GM15510 (cell line): ENCODE data around the gene SLC4A2.
A peak's percentile ranks its signal among the peaks of the same experiment; 100 is the strongest.

ENCODE experiments used
- POLR2A ChIP-seq: IDR thresholded peaks from 3 replicates; pipeline ENCODE4 v1.6.1; 2011; ENCODE audit warnings: borderline replicate concordance; ENCODE audit not compliant: insufficient read length; ENCODE audit errors: extremely low read depth

SLC4A2 gene

DNA sequence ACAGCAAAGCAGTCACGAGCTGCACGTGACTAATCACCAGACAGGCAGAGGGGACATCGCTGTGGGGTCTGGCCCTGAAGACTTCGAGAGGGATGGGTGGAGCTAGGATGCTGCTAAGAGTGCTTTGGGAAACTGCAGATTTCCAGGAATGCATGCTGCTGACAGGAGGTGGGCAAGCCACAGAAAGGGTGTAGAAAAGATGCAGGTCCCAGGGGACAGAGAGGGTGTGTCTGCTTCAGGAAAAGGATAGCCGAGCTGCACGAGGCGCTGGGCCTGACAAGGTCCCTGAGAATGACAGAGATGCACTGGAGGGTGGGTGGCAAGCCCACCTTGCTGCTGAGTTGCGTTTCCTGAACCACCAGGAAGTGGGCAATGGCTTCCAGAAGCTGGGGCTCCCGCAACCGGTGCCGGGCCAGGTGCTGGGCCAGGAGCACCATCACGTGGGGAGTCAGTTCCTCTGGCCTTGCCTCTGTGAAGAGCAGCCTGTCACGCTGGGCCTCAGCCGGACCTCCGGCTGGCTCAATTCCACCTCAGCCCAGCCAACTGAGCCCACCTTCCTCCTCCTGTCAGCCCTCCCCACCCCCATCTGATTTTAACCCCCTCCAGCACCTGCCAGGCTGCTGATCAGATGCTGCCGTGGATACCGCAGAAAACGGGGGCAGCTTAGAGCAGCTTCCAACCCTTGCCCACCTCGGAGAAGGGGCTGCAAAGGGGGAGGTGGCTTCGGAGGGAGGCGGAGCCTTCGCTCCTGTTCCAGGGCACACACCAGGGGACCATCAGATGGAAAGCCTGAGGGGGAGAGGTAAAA lies 19.0 kb downstream of the SLC4A2 start:
- no peak for TF ChIP-seq POLR2A

DNA sequence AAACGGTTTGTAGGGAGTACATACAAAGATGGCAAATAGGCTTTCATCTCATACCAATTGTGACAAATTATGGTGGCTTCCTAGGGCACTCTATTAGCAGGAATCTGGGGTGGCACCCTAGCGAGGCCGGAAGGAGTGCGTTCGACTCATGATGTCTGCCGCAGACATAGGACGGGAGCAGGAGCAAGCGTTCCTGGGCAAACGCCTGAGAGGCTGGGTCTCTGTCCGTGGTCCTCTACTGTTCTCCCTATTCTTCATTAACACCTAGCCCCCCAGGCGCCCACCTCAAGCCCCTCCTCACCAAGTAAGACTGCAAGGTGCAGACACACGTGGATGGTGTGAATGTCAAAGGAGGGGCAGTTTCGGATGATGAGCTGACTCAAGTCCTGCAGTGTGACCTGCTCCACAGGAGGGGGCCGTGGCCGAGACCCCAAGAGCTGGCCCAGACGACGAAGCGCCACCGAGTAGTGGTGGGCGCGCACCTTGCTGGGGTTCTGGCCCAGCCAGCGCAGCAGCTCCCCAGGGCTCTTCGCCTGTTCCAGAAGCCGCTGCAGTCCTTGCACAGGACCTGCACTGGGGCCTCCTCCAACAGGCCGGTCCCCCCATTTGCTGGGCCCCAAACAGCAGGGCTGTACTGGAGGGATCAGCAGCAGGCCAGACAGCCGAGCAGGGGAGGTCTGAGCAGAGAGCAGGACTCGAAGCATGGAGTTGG lies 20.0 kb downstream of the SLC4A2 start:
- no peak for TF ChIP-seq POLR2A

DNA sequence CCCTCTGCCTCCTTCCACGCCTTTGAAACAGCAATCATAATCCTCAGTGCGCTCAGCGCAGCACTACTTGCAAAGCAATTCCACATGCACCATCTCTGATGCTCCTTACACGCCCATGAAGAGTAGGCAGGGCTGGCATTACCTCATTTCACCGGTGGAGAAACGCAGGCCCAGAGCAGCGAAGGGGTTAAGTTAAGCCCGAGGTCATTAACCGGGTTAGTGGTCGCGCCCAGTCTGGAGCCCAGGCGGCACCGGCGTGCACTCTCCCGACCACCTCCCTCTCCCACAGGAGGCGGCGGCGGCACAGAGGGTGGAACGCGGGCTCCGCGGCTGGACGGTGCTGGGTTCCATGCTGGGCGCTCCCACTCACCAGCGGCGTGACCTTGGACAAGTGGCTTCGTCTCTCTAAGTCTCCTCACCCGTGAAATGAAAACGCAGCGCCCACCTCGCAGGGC lies 20.7 kb downstream of the SLC4A2 start:
- TF ChIP-seq POLR2A = no peak

DNA sequence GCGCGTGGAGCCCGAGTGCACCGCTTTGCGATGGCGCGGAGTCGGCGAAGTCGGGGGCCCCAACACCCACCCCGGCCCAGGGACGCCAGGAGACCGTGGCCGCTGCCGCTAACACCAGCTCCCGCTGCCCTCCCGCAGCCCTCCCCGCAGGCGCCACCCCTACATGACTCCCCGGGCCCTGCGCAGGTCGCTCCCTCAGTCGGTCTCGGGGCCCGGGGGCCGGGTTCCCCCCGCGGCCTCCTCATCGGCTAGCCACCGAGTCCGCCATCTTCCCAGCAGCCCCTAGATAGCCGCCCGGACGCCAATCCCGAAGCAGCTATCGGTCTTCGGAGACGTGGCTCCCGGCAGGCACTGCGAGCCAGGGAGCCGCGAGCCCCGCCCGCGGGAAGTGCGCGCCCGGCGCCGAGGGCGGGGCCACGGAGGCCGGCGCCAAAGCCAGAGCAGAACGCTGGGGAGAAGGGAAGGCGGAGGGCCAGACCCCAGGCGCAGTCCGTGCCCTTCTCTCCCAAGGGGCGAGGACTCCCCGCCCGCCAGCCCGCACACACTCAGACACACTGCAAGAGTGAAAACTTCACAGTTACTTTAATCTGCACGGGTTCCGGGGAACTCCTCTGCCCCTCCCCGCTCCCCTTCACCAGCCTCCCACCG lies 21.3 kb downstream of the SLC4A2 start, which contains the start of gene FASTK:
TSS of gene FASTK (minus strand) at position 288 of the 648 bp plus-strand sequence. CDS start at position 245, 43 bp downstream.
- peak; percentile 83 for TF ChIP-seq POLR2A

DNA sequence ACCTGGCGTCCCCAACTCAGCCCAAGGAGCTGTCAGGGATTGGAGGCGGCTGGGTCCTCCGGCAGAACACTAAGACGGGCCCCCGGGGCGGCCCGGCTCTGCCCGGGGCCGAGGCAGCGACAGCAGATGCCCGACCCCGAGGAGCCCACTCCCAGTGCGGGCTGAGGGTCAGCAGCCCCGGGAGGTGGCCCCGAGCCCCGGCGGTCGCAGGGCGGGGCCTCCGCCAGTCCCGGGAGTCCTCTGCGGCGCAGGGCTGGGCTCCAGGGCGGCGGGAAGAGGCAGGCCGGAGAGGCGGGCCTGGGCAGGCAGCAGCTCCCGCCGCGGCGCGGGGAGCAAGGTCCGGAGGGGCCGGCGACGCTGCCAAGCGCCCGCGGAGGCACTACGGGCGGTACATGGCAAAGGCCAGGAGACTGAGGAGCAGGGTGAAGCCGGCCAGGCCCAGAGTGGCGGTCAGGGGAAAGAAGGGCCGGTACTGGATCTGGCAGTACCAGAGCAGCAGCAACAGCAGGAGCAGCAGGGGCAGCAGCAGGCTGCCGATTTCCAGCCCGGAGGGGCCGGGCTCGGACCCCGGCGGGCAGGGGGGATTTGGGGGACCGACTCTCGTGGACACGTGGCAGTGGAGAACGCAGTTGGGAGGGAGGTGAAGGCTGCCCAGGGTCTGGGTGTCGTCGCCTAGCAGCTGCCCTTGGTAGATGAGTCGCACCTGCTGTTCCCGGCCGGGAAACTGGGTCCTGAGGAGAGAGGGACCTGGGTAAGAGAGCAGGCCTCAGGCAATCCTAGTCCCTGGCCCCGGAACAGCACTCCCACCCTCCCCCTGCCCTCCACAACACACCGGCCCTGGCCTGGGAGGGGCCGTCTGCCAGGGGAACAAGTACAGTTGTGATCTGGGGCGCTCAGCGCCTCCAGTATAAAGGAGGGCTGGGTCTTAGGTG lies 22.0 kb downstream of the SLC4A2 start:
- TF ChIP-seq POLR2A = no peak

DNA sequence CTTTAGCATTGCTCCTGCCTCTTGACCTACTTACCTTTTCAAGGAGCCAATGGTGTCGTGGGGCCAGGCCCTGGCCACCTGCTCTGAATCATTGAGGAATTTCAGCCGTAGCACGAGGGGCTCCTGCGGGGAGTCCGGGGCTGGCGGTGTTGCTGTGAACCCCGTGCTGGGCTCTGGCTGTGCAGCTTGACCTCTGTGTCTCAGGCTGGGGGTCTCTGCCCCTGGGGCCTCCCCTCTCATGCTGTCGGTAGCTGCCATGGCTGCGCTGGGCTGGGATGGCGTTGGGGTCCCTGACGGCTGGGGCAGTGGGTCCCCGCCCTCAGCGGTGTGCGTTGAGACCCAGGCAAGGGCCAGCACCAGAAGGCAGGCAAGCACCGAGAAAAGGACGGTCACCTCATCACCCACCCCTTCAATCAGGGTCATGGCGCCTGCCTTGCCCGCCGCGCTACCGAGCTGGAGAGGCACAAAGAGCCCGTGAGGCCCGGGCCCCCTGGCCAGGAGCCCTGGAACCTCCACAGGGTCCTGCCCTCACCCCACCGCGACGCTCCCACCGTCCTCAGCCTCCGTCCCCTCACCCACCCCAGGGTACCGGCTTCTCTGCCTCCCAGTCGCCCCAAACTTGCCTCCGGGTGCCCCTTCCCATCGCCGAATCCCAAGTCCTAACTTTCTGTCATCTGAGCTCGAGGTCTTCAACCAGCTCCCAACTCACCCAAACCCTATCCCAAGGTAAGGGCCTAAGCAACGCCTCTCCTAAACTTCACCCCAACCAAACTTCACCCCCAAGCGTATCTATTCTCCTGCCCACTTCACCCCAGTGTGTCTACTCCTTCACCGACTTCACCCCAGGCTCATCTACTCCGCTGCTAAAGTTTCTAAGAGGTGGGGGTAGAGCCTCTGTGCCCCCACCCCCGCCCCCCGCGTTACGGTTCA lies 23.0 kb downstream of the SLC4A2 start:
- TF ChIP-seq POLR2A = no peak

DNA sequence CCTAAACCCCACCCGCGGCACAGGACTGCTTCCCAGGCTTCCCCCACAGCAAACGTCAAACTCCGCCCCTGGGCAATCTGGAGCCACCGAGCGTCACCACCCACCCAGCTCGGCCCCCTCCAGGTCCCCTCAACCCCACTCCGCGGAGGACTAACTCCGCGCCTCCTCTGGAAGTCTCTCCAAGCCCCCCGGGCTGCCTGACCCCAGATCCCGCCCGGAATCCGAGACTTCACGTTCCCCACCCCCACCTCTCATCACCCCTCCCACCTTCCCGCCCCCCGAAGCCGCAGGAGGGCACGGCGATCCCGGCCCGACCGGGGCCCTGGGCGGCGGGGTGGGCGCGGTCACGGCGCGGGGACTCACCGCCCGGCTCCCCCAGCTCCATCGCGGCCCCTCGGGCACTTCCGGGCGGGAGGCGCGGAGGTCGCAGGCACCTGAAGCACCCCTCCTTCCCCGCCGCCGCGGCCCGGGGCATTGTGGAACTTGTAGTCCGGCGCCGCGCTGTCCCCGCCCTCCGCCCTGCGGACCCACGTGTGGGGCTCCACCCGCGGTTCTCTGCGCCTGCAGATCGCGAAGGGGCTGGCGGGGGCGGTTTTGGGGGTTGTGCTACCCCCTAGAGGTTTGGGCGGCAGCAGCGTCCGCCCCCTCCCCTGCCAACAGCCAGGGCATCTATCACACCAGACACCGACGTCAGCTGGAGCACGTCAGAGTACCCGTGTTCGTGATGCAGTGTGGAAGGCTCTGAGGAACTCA lies 23.9 kb downstream of the SLC4A2 start, which contains the start of gene TMUB1:
TSS of gene TMUB1 (minus strand) at position 423 of the 753 bp plus-strand sequence. CDS start 930 bp downstream, outside the sequence.
- TF ChIP-seq POLR2A = peak; percentile 69

DNA sequence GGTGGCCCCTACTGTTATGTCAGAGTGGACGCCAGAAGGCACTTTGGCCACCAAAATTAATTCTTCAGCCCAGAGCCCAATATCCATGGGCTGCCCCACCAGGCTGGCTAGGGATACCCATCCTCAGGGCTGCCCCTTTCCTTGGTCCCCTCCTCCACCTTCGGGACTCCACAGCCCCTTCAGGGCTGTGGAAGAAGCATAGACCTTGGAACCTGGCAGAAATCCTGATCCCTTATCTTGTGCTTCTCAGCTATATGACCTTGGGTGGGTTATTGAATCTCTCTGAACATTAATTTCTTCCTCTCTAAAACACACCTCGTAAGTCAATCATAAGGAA lies 24.4 kb downstream of the SLC4A2 start:
- TF ChIP-seq POLR2A = no peak

DNA sequence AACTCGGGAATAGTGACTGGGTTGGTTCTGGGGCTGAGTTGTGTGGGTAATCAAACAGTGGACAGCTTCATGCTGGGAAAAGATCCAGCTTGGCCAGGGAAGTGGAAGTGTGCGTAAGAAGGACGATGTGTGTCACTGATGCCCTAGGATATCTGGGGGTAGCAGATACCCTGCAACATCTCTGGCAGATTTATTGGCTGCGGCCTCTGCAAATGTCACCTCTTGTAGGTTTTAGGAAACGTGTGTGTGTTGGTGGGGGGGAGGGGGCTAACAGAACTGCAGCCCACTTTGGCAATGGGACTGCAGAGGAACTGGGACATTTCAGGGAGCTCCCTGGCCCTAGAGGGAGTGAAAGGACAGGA lies 25.9 kb downstream of the SLC4A2 start:
- no peak for TF ChIP-seq POLR2A

DNA sequence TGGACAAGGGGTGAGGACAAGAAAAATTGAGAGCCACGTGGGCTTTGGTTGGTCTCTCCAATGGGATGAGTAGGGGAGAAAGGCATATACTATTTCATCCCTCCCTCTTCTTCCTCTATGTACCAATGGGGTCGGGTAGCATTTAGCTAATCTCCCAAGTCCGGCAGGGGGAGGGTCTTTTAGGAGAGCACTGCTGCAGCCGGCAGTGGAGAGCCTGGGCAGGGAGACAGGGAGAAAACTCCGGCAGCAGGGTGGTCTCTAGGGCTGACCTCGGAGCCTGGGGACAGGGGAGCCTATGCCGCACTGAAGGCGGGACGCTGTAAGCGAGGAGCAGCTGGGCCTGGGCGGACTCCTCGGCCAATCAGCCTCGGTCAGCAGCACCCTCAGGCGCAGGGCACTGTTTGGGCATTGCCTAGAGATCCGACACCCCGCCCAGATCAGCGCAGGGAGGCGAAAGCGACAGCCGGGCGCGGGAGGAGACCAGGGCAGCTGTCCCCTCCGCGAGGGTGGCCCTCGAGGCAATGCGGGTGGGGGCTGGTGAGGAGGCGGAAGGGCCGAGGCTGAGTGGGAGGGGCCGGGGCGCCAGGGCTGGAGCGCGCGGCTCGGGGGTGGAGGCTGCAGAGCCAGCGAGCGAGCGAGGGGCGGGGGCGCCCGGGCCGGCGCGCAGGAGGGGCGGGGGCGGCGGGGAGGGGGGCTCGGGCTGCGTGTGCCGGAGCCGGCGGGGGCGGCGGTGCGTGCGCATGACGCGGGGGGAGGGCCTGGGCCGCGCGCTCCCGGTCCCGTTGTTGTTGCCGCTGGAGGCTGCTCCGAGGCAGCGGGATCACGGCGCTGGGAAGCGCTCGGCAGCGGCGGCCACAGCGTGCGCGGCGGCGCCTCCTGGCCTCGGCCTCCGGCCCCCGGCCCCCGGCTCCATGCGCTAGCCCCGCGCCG lies 26.6 kb downstream of the SLC4A2 start, which contains the start of gene AGAP3:
TSS of gene AGAP3 (plus strand) at position 785 of the 930 bp plus-strand sequence. CDS start 267 bp downstream, outside the sequence.
- TF ChIP-seq POLR2A = peak; percentile 83

DNA sequence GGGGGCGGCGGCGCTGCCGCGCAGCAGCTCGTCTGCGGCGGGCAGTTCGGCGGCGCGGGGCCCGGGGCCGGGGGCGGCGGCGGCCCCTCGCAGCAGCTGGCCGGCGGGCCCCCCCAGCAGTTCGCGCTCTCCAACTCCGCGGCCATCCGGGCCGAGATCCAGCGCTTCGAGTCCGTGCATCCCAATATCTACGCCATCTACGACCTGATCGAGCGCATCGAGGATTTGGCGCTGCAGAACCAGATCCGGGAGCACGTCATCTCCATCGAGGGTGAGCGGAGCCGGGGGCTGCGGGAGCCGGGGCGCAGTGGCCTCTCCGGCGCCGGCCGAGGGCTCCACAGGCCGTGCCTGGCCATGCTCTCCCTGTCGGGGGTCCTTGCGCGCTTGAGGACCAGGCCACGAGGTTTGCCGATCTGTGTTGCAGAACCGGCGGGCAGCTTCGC lies 27.4 kb downstream of the SLC4A2 start:
- no peak for TF ChIP-seq POLR2A

DNA sequence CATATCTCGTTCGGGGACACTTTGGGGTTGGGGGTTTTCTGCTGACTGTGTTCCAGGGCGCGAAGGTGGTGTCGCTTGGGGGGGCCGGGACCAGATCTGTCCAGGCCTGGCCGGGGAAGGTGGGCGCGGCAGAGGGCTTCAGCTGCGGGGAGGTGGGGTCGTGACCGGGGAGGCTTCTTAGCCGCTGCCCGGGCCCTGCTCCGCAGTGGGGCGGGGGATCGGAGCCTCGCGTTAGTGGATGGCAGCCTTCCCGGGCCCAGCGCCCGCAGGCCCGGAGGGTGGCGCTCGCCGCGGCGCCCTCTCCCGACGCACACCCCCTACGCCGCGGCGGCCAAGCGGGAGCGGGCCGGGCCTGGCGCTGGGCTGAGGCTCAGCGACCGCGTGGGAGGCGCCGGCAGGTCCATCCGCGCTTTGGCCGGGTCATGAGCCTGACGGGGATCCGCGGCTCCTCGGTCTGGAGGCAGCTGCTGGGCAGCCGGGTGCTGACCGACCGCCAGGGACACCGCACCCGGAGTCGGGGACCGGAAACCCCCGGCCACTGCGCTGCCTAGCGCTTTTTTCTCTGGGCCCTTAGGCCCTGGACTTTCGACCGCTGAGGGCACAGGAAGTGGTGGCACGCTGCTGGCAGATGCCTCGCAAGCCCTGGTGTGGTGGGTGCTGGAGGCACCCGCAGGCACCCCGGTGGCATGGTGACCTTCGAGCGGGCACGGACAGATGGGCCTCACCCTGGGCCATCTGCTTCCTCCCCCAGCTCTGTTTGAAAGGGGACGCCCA lies 28.0 kb downstream of the SLC4A2 start:
- TF ChIP-seq POLR2A = peak; percentile 33
